DMS53 treated with DMSO at 0.1 percent for 48 hours (cell line): Measurements from ENCODE around the gene SGTA.

Experiments used
- DNase-seq: peaks from one replicate; lab custom pipeline; 2025; ENCODE audit not compliant: unreplicated experiment; lab: John Stamatoyannopoulos, UW

Gene SGTA

DNA sequence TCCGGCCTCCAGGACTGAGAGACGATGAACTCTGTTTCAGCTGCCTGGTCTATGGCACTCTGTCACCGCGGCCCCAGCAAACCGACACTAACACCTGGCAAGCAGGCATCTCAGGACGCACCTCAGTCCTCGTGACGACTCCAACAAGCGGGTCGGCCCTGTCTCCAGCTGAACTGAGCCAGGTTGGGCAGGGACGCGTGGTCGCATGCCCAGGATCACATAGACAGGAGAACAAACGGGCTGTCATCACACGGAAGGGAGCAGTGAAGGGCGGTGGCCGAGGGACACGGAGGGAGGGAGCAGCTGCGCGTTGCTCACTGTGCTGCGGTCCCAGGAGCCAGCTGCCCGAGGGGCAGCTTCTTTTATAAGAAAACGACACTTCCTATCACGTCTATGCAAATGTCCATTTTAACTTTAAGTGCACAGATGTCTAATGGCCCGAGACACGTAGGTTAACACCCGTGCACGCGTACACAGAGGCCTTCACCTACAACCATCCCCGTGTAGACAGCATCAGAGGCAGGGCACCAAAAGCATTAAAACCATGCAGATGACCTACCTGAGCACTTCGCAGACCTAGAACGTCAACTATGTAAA lies 8.9 kb downstream of the SGTA start:
- no peak for DNase-seq

DNA sequence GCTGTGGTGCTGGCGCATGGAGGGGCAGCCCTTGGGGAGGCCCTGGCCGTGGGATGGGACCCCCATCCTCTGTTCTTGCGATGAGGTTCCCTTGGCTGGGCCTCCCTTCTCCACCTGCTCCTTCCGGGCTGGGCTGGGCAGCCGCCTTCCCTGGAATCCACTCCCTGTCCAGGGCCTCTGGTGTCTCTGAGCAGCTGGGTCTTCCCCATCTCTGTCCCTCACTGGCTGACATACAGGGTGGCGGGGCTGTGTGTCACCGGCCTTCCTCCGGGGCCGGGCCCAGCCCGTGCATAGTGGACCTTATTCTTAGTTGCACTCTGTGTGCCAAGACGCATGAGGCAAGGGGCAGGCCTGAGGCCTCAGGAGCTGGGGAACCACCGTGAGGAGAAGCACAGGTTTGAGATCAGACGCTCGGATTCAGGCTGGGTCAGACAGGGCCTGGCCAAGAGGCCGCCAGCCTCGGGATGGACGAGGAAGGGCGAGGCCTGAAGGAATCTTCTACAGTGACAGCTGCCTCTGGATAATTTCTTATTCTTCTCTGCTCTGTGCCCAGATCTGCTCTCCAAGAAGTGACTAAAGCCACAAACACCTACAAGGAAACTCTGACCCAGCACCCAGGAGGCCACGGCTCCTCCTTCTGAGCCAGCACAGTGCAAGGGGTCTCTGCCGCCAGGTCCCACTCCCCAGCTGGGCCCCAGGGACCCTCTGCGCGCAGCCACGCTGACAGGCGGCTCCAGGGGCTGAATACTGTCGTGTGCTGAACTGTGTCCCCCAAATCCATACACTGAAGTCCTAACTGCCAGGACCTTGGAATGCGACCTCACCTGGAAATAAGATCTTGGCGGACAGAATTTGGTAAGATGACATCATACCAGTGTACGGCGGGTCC lies 11.0 kb downstream of the SGTA start:
- DNase-seq, result no peak

DNA sequence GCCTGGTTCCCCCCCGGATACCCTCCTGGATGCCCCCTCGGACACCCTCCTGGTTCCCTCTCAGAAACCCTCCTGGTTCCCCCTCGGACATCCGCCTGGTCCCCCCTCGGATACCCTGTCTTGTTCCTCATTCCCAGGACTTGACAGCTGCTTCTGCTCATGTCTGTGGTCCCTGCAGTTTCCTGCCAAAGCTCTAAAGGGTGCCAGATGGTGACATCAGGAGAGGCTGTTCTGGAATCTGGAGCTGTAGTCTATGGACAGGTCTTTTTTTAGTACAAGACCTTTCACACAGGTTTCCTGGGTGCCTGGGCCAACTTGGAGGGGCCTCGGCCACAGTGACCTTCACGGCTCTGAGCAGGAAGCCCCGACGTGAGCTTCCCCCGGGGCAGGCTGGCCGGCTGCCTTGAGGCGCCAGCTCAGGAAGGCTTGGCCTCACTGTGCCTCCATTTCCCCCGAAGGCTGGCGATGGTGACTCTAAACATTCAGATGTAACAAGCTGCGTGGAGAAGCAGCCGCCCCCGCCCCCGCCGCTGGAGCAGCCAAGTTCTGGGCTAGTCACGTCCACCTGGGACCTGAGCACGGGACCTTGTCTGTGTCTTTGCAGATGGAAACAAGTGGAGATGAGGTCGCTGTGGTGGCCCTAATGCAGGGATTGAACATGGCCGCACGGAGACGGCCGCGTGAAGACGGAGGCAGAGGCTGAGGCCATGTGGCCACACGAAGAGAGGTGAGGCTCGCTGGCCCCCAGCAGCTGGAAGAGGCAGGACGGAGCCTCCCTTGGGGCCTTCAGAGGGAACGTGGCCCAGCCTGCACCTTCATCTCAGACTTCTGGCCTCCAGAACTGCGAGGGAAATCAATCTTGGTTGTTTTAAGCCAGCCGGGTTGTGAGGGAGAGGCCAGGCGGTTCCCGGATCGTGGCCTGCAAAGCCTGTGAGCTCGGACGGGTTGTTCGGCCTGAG lies 12.7 kb downstream of the SGTA start:
- no peak for DNase-seq

DNA sequence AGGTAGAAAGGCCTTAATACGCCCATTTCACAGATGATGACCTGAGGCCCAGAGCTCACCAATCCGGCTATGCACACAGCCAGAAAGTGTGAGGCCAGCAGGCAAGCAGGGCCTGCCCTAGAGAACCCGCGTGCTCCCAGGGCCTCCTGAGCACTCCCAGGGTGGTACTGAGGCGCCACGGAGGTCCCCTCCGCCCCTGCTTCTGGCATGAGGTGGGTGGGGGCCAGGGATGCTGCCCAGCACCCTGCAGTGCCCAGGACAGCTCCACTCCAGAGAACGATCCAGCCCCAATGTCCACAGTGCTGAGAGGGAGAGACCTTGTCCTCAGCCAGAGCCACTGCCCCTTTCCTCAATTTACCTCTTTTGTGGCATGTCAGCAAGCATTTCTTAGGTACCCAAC lies 13.9 kb downstream of the SGTA start:
- no peak for DNase-seq

DNA sequence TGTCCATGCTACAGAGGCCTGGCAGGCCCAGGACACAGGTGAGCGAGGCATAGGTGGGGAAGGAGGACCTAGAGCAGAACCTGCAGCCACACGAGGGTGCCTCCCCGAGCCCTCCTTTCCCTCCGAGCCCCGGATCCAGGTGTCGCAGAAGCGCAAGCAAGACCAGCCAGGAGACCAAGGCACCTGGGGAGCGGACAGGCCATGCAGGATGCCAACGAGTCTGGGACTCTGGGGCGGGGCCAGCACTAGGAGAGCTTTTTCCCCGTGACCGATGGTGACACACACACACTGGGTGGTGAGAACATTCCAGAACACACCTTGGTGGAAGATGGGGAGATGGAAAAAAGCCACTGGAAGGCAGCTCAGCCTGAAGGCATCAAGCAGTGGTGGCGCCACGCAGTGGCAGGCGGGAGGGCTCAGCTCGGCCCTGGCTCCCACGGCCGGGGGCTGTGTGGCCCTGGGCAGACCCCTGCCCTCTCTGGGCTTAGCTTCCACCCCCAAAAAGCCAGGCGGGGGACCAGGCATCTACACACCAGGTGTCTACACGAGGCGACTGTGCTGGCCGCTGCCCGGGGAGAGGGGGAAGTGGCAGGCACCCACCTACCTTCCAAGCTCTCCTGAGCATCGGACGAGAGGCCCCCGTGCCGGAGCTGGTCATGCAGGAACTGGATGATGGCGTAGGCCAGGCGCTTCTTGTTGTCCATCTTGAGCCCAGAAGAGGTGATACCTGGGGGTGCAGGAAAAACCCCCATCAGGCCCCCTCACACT lies 14.5 kb downstream of the SGTA start:
- DNase-seq, result no peak

DNA sequence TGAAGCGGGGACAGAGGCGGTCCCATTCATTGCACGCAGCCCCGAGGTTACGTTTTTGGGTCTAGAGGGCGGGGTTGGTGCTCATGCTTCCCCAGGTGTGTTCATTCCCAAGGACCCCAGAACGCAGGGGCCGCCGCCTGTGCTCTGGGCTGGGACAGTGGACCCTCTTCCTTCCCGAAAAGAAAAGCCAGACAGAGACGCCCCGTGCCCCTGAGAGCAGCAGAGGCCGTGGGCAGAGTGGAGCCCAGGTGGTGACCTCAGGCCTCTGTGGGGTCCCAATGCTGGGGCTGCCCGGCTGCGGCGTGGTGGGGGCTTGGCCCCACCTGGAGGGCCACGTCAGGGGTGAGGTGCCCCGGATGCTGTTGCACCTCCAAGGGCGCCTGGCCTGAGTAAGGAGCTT lies 15.4 kb downstream of the SGTA start:
- no peak for DNase-seq

DNA sequence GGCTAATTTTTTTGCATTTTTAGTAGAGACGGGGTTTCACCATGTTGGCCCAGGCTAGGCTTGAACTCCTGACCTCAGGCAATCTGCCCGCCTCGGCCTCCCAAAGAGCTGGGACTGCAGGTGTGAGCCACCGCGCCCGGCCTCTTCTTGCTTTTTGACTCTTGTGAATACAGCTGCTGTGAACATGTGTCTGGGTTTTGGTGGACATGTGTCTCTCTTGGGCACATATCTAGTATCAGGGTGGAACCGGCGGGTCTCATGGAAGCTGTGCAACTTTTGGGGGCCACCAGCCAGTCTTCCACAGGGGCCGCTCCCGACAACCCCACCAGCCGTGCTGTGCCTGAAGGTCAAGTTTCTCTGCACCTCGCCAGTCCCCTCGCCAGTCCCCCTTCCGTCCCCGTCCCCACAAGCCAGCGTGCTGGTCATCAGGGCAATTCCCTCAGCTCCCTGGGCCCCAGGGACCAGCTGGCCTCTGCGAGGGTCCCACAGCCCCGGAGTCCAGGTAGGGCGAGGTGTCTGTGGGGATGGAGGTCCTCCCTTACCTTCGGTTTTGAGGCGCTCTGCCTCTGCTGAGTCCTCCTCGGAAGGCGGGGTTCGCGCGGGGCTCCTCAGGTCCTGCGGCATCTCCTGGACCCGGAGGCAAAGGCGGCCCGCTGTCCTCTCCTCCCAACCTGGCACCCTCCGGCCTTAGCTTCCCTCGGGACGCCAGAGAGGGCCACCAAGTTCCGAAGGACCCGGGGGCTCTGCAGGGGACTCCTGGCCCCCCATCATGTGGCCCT lies 16.3 kb downstream of the SGTA start:
- DNase-seq, result no peak

DNA sequence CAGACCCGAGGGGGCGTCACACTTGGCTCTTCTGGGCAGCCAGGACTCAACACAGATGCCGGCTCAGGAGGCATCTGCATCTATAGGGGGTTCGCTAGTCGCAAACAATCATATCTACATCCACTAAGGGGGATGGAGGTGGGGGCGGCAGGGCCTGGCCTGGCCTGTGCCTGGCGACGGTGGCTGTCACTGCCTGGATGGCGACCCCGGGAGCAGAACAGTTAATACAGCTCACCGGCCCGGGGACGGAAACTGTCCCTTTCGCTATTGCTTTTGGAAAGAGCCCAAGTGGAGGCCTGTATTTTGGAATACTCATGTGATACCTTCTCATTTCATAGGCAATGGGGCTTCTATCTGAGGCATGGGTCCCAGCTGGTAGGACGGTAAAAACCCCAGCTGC lies 17.7 kb downstream of the SGTA start:
- DNase-seq, result no peak

DNA sequence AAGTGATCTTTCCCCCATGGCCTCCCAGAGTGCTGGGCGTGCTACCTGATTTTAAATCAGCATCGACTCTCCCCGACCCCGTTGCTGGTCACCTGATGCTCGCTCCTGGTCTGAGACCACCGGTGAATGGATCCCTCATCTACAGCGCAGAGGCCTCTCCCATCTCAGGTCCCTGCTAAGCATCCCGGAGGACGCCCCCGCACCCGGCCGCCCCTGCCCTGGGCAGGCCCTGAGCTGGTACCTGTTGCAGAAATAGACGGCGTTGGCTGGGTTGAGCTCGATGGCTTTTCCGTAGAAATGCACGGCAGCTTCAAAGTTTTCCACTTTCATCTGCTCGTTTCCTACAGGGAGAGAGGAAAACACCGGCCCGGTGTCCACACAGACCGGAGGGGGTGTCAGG lies 18.1 kb downstream of the SGTA start:
- no peak for DNase-seq

DNA sequence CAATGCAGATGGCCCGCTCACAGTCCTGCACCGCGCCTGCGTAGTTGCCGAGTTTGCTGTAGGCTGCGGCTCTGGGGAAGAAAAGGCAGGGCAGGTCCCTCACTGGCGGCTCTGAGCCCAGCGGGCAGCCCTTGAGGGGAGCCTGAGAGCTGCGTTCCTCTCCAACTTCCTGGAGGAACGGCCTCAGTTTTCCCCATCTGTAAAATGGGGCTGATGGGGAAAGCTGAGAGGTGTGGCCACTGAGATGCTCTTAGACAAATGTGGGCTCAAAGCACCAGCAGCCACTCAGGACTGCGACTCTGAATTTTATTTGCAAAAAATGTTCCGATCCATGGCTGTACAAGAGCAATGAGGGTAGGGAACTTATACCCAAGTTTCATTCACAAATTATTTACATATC lies 19.4 kb downstream of the SGTA start:
- no peak for DNase-seq

DNA sequence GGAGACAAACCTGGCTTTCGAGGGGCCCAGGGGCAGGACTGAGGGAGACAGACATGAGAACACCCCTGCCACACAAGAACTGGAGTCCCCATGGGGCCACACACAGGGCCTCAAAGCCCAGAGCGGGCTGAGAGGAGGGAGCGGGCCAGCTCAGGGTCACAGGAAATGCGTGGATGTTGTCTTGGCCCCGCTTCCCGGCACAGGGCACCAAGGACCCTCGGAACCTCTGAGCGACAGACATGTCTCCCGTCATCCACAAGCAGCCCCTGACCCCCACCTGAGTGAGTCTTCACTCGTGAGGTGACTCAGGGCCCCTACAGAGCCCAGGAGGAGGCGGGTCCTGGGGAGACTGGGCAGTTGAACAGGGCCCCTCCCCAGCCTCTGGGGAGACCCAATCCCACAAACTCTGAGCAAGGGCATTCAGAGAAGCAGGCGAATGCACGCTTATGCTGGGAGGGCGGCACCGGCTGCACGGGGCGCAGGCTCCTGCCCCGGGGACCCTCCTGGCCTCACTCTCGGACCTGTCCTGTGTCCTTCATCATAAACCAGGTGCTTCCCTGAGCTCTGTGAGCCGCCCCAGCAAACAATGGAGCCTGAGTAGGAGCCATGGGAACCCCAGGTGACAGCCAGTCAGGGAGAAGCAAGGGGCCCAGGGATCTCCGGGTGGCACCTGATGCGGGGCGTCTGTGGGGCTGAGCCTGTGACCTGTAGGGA lies 20.1 kb downstream of the SGTA start:
- DNase-seq, result no peak

DNA sequence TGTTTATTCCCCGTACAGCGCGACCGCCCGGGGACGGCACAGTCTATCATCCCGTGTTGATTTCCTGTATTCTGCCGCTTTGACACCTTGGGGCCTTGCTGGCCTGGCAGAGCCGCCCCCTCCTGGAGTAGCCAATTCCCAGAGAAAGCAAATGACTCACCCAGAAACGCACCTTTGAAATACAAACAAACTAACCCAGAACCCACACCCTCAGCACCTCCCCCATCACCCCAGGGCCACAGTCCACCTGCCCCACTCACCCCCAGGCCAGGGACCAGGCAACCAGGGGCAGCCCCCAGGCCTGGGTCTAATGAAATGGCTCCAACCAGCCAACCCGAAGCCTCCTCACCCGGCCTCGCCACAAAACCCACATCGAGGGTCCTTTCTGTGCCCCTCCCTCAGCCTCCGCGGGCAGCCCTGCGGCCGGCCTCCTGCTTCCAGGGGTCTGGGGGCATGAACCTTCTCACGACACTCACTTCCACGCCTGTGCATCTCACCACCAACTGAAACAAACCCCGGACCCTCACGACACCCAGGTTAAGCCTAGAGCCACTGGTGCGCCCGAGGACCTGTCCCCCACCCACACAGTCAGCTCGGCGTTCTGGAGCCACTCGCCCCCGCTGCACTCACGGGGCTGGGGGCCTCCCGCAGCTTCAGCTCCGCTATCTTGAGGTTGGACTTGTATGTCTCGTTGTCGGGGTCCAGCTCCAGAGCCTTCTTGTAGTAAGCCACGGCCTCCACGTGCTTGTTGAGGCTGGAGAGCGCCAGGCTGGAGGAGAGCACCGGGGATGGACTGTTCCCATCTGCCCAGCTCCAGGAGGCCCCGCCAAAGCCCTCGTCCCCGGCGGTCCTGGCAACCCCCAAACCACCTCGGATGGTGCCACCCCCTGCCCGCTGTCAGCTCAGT lies 20.9 kb downstream of the SGTA start:
- DNase-seq, result no peak

DNA sequence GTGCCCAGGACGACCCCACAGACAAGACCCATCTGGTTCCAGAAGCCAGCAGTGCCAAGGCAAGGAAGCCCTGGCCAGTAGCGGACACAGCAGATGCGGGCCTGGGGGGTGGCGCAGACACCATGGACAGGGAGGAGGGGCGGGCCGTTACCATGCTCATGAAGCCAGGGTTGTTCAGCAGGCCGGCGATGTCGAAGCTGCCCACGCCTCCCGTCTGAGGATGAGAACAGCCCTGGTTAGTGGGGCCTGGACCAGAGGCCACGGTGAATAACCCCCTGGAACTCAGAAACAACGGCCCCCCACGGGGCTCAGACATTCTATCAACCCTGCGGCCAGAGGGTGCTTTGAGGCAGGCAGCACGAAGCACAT lies 21.8 kb downstream of the SGTA start:
- no peak for DNase-seq

DNA sequence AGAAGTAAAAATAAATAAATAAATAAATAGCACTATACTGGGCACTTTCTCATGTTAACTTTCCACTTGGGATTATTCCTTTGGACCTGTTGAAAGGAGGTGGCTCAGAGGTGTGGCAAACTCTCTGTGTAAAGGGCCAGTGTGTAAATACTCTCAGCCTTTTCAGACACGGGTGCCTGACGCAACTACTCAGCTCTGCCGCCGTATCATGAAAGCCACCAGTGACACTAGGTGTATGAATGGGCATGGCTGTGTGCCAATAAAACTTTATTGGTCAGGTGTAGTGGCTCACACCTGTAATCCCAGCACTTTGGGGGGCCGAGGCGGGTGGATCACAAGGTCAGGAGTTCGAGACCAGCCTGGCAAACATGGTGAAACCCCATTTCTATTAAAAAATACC lies 23.1 kb downstream of the SGTA start:
- no peak for DNase-seq

DNA sequence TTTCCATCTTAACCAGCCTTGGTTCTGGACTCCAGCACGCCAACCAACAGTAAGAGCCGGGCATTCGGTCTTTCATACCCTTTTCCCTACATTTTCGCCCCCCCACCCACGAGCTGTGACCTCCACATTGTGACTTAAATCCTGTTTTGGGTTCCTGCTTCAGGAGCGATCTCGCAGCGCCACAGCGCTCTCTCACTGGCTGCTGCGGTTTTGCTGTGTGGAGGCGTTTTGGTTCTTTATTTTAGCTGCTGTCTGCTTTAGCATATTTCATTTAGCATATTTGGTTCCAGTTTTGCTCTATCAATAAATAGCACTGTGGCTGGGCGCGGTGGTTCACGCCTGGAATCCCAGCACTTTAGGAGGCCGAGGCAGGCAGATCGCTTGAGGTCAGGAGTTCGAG lies 23.7 kb downstream of the SGTA start:
- no peak for DNase-seq

DNA sequence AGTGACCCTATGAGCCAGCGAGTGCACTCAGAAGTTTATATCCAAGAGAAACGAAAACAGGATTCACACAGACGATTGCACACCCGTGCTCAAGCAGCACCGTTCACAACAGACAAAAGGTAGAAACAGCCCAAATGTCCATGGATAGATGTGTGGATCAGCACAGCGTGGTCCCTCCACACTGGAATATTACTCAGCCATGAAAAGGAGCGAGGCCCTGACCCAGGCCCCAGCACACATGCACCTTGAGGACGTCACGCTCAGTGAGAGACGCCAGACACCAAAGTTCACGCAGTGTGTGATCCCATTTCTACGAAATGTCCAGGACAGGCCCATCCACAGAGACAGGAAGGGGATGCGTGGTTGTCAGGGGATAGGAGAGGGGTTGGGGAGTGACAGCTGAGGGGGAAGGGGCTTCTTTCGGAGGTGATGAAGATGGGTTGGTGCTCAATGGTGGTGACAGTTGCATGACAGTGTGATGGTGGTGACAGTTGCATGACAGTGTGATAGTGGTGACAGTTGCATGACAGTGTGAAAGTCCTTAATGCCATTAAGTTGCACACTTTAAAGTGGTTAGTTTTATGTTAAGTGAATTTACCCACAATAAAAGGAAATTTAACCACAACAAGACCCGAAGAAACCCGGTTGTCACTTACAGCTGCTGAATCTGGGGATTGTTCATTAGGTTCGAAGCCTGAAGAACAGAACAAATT lies 24.3 kb downstream of the SGTA start:
- DNase-seq, result no peak

DNA sequence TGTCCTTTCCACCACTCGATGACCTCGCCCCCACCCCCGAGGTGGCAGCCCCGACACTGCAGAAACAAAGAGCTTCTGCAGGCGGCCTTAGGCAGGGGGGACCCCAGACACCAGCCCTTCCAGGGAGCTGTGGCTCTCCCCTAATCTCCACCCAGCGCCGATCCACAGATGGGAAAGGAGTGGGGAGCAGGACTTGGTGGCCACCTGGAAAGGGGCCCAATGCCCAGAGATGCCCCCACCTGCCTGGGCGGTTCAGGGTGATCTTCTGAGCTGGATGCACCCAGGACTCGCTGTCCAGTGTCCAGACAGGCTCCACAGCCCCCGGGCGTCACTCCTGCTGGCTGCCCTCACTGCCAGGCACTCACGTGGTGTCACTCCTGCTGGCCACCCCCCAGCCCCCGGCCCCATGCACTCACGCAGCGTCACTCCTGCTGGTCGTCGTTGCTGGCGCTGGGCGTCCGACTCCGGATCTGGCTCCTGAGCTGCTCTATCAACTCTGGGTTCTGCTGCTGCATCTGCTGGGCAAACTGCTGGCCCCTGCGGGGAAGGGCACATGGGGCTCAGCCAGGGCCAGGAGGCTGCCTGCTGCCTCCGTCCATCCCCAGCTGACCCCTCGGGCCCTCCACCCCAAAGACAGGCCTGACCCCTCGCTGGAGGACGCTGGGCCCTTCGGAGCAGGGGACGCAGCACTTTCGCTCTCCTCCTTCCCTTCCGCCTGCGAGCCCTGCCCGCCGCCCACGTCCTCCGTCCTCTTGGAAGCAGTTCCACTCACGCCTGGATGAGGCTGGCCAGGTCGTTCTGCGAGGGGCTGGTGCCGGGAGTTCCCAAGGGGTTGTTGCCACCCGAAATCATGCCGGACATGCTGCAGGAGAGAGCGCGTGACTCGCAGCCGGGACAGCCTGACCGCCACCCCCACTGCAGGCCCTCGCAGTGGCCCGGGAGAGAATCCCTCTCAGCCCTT lies 25.9 kb downstream of the SGTA start:
- no peak for DNase-seq
